ENCODE results near the gene SKAP1.

SKAP1 gene

GRCh38 chr17:48174833-48175523 is 255.0 kb downstream of the SKAP1 start:
- DNase-seq (ENCODE audit: low spot score) = no peak

GRCh38 chr17:48173191-48173984 is 256.6 kb downstream of the SKAP1 start:
- DNase-seq (ENCODE audit: low spot score) = no peak

- DNase-seq (ENCODE audit: low spot score) = no peak
Measured at GRCh38 chr17:48169926-48170325, 260.1 kb downstream of the SKAP1 start.

GRCh38 chr17:48163809-48164208 is 266.2 kb downstream of the SKAP1 start:
- no peak for DNase-seq (ENCODE audit: low spot score)

DNA sequence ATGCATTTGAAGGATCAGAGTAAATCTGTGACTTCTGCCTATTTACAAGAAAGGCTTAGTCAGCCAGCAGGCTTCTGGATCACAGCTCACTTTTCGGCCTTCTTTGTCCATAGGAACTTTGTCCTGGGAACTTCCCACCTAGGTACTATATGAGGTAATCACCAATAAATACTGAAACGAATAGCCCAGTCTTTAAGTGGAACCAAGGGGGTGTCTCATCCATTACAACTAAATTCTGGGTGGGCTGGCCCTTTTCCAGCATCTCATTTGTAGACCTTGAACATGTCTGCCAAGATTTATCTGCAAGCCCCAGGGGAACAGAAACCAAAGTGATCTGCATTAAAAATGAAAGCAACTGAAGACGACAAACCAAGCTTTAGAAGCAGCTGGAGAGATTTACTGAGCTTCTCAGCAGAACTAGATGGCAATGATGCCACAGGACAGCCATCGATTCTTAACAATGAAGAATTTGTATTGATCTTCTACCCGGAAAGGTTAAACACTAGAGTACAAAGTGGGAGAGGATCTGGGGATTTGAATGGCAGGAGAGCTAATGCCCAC is 267.0 kb downstream of the SKAP1 start:
- DNase-seq (ENCODE audit: low spot score) = peak; percentile 48

- DNase-seq (ENCODE audit: low spot score) = no peak
Measured at GRCh38 chr17:48162306-48162934, 267.6 kb downstream of the SKAP1 start.

DNA sequence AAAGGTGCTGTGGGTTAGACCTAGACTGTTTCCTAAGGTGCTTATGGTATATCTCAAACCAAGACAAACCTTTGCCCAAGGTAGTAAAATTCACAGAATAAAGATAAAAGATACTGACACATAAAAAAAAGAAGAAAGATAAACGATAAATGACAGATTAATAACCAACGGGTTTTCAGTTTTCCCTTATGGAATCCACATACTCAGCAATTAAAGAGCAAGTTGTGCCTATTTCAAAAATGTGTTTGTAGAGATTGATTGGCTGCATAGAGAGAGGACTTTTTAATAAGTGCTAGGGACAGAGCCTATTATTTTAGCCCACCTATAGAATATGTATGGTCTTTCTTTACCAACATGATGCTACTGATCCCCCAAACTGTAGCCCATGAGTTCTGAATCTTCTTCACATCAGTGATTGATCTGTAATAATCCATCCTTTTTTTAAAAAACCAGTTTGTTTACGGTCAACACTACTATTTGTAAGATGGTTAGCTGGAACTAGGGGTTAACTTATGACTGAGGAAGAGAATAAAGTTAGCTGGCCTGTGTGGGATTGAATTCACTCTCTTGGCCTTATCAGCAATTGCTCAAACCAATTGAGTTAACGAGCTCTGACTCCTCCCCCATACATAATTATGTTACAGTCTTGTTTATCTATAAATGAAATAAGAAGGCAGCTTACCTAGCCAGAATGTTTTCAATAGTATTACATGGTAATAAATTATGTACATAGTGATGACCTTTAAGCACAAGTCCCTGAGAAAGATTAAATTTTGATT is 268.7 kb downstream of the SKAP1 start:
- no peak for DNase-seq (ENCODE audit: low spot score)

- DNase-seq (ENCODE audit: low spot score) = no peak
Measured at GRCh38 chr17:48160177-48161081, 269.6 kb downstream of the SKAP1 start.

DNA sequence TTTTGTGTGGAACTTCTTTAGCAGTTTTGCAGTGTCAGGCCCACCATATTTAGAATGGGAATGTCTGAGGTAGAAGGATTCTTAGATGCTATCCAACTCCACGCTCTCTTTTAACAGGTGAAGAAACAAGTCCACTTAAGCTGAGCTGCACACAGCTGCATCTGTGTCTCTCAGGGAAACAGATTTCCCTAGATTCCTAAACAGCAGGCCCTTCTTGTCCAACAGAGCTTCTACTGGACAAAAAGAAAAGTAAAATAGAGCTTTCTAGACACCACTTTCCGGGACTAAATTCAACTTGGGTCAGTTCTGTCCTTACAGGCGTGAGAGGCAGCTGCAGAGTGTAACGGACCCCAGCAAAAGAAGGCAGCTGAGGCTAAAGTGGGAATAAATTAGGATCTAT is 270.8 kb downstream of the SKAP1 start:
- DNase-seq (ENCODE audit: low spot score) = no peak

- no peak for DNase-seq (ENCODE audit: low spot score)
Measured at GRCh38 chr17:48155889-48156611, 274.0 kb downstream of the SKAP1 start.

DNA sequence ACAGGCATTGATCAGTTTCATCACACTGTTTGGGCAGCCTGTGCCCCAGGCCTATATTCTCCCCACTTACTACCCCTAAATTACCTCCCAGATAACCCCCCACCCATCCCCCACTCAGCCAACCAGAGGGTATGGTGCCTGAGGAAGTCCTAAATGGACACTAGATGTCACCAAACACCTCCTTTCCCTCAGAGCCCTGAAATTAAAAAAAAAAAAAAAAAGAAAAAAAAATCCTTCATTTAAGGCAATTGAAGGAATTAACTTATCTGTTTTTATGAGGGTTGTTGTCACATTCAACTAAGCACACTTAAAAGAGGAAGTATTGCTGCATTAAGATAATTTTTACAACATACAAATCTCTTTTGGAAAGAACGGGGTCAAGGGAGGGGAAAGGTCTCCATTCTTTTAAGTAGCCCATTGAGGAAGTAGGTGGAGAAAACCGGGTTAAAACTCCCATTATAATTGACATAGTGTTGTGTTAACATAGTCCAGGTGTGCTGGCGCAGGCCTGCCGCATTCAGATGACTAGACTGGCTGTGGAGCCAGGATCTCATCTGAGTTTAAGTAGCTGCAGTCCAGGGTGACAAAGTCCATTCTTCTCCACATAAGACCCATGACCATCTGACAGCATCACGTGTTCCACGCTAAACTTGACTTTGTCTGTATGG is 276.2 kb downstream of the SKAP1 start:
- peak; percentile 34 for DNase-seq (ENCODE audit: low spot score)

GRCh38 chr17:48152289-48152688 is 277.7 kb downstream of the SKAP1 start:
- no peak for DNase-seq (ENCODE audit: low spot score)

DNA sequence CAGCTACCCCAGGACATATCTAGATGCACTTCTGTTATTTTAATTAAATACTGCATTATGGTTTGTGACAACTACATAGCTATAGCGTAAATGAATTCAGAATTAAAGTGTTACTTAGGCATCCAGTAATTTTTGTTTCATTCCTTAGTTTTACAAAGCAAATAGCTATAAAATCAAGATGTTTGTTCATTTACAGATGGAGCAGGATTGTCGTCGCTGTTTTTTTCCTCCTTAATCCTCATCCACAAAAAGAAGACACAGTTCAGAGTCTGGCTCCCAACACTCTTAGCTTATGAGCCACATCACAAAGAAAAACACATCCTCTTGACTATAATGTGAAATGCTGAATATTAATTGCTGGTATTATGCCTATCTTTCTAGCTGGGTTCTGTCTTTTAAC is 278.8 kb downstream of the SKAP1 start:
- no peak for DNase-seq (ENCODE audit: low spot score)

DNA sequence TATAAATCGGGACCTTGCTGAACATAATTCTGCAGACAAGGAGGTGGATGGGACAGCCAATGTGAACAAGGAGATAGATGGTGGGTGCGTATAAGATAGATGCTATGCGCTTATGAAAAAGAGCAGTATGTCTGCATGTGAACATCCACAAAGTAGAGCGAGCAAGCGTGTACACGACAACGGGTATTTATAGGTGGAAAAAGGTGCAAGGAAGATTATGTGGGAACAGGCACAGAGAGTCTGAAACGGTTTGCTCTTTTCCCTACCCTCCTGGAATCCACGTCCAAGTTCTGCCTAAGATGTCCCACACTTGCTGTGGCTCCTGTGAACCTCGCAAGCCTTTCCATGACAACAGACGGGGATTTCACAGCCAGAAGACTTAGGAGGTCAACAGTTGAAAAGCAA is 279.4 kb downstream of the SKAP1 start:
- DNase-seq (ENCODE audit: low spot score) = no peak

GRCh38 chr17:48149787-48150463 is 280.1 kb downstream of the SKAP1 start:
- no peak for DNase-seq (ENCODE audit: low spot score)

DNA sequence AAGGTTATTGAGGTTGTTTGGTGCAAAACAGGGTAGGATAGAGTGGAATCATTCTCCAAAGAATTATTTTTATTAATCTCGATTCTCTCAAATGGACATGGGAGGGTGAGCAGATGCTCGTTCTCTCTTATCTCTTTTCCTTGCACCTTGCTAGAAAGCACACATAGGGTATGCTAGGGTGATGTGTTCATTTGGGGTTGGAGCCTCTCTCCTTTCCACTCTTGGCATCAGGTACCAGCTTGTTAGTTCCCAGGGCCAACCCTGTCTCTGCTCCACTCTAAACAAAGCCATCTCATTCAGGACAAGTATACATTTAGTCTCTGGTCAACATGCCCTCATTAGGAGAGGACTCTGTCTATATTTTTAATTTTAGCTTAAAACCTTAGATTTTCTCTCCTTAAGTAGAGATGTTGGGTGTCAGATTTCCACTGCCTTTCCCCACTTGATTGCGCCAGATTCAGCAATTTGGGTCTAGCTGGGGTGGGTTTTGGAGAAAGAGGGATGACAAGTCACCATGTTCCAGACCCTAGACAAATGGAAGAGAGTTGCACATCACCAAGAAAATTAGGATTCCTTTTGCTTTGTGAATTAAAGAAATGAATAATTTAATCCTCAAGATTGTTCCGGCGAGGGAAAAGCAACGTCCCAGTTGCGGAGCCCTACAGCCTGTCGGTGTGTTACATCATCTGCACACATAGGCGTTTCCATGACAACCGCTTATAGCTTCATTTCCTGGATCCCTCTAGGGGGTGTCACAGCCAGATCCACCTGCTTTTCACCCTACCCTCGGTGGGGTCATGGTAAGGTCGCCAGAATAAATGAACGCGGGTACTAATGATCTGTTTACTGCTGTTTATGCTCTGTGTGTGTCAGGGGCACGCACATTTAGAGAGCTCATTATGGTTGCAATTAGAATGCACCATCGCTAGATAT is 280.9 kb downstream of the SKAP1 start:
- no peak for DNase-seq (ENCODE audit: low spot score)

- DNase-seq (ENCODE audit: low spot score) = no peak
Measured at GRCh38 chr17:48148029-48148770, 281.8 kb downstream of the SKAP1 start.

Measured in HuH-7 (cell line).